Stomach (tissue), 4 donors: ENCODE measurements around the gene FOXO6.

Experiments
- CTCF ChIP-seq, 7 experiments: fragments of 450-650 bp in 4 of 7; fragments of 200-600 bp in 3 of 7; sonication (generic) in 3 of 7; IDR thresholded peaks; one replicate each; pipeline ENCODE4 v1.5.1; 2016 to 2019; ENCODE audit warnings: antibody characterized with exemption in 7 of 7, control low read depth in 2 of 7, mild to moderate bottlenecking in 1 of 7
- POLR2A ChIP-seq, 4 donors: fragments of 450-650 bp; IDR thresholded peaks; one replicate each; pipeline ENCODE4 v1.6.1; 2016; ENCODE audit warnings: antibody characterized with exemption in 4 of 4, control low read depth in 2 of 4, mild to moderate bottlenecking in 1 of 4, moderate library complexity in 1 of 4

- TF ChIP-seq CTCF (IDR thresholded peaks at IDR 0.05) (no peak), POLR2A (IDR thresholded peaks at IDR 0.05) (no peak)
Observed at GRCh38 chr1:41318135-41318534, 43.1 kb upstream of the FOXO6 start.
